Type B pancreatic cell (in vitro differentiated cells): ENCODE results near the gene TUBB4A. TPM values are rescaled to one million over a fixed set of nuclear protein-coding genes. Genes with fewer than 3 reads are reported as not detected.

Experiments used
- DNase-seq: peaks from one replicate; pipeline ENCODE4 v3.0.0; 2021; ENCODE audit warnings: mixed read lengths; ENCODE audit not compliant: unreplicated experiment; ENCODE audit errors: extremely low spot score
- H3K27ac Mint-ChIP-seq: 2 replicates; pipeline ENCODE4 v1.8.0; 2021; ENCODE audit warnings: mild to moderate bottlenecking, mixed read lengths
- H3K27me3 Mint-ChIP-seq: 2 replicates; pipeline ENCODE4 v1.8.0; 2021; ENCODE audit warnings: mixed read lengths
- H3K36me3 Mint-ChIP-seq: 2 replicates; pipeline ENCODE4 v1.8.0; 2021; ENCODE audit warnings: mixed read lengths
- H3K4me1 Mint-ChIP-seq: one replicate; pipeline ENCODE4 v1.8.0; 2021; ENCODE audit warnings: mixed read lengths; ENCODE audit not compliant: unreplicated experiment
- H3K4me3 Mint-ChIP-seq: 2 replicates; pipeline ENCODE4 v1.8.0; 2021; ENCODE audit warnings: mild to moderate bottlenecking, mixed read lengths
- H3K9me3 Mint-ChIP-seq: 2 replicates; pipeline ENCODE4 v1.8.0; 2021; ENCODE audit warnings: mixed read lengths
- total RNA-seq: library from RNA; stranded (reverse); gene quantifications from 2 replicates; pipeline ENCODE4 v1.2.1, GENCODE V29; 2021; ENCODE audit warnings: low replicate concordance
- TF ChIP-seq, protein P1 (sequence below): fragments of 200-600 bp; sonication (generic); conservative IDR thresholded peaks from 2 replicates; pipeline ENCODE4 v1.5.0; 2021; ENCODE audit warnings: antibody characterized with exemption, mild to moderate bottlenecking

The TUBB4A gene
- total RNA-seq, 1 donor from 2014 or later, result 10.9 TPM

DNA sequence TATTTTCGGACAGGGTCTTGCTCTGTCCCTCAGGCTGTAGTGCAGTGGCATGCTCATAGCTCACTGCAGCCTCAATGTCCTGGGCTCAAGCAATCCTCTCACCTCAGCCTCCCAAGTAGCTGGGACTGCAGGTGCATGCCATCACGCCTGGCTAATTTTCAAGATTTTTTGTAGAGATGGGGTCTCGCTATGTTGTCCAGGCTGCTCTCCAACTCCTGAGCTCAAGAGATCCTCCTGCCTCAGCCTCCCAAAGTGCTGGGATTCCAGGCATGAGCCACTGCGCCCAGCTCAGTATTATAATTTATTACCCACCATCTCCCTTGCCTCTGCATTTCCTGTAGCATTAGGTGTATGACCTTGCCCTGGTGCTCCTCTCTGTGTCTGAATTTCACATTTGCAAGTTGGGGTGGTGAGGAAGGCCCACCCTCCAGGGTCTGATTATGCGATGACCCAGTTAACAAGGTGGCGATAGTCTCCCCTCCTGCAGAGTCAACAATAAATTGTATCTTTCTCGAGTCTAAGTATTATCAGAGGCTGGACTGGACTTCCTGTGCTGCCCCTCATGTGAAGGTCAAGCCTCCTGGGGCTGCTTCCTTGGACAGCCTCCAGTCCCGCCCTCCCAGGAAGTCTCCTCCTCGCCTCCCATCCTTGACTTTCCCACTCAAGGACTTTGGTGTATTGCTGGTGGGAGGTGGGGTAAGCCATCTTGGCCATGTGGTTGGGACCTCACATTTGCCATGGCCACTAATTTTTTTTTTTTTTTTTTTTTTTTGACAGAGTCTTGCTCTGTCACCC, 1.5 kb upstream of the TUBB4A start:
- Mint-ChIP-seq H3K4me3 (no peak overlapping the region), H3K27me3 (peaks cover 38% of the 10 kb centered on the region), H3K4me1 (no peaks in the 10 kb centered on the region), H3K36me3 (no peaks in the 10 kb centered on the region), H3K9me3 (no peaks in the 10 kb centered on the region), H3K27ac (no peak overlapping the region)
- TF ChIP-seq, protein P1, sequence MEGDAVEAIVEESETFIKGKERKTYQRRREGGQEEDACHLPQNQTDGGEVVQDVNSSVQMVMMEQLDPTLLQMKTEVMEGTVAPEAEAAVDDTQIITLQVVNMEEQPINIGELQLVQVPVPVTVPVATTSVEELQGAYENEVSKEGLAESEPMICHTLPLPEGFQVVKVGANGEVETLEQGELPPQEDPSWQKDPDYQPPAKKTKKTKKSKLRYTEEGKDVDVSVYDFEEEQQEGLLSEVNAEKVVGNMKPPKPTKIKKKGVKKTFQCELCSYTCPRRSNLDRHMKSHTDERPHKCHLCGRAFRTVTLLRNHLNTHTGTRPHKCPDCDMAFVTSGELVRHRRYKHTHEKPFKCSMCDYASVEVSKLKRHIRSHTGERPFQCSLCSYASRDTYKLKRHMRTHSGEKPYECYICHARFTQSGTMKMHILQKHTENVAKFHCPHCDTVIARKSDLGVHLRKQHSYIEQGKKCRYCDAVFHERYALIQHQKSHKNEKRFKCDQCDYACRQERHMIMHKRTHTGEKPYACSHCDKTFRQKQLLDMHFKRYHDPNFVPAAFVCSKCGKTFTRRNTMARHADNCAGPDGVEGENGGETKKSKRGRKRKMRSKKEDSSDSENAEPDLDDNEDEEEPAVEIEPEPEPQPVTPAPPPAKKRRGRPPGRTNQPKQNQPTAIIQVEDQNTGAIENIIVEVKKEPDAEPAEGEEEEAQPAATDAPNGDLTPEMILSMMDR, result no peak
- DNase-seq, result no peak

DNA sequence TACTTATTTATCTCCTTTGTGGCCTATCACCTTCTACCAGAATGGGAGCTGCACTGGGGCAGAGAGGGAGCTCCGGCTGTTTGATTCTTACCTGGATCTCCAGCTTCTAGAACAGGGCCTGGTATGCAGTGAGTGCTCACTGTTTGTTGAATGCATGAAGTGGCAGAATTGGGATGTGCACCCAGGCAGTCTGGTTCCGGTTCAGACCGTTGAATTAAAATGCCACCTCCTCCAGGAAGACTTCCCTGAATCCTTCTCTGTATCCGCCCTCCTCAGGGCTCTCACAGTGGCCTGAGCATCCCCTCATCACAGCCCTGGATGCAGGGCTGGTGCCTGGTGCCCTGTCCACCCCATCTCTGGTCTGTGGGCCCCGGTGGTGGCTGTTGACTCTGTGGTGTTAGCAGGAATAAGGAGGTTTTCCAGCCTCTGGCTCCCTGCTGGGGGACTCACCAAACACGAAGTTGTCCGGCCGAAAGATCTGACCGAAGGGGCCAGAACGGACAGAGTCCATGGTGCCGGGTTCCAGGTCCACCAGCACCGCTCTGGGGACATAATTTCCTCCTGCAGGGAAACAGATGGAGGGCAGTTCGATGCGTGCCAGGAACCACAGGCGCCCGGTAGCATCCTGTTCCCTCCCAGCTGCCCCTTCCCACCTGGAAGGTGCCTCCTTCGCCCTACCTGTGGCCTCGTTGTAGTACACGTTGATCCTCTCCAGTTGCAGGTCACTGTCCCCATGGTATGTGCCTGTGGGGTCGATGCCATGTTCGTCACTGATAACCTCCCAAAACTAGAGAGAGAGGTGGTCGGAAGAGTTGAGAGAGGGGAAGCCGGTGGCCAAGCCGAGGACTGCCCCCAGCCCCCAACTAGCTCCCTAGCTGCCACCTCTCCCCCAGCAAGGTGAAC, 1.0 kb downstream of the TUBB4A start:
- no peaks in the 10 kb centered on the region for H3K4me1 Mint-ChIP-seq
- TF ChIP-seq, protein P1, result no peak
- H3K36me3 Mint-ChIP-seq, result no peaks in the 10 kb centered on the region
- H3K9me3 Mint-ChIP-seq, result no peaks in the 10 kb centered on the region
- H3K27me3 Mint-ChIP-seq, result peaks cover 43% of the 10 kb centered on the region
- no peak for DNase-seq
- peak overlapping the region; percentile 85 for H3K4me3 Mint-ChIP-seq
- no peak overlapping the region for H3K27ac Mint-ChIP-seq

DNA sequence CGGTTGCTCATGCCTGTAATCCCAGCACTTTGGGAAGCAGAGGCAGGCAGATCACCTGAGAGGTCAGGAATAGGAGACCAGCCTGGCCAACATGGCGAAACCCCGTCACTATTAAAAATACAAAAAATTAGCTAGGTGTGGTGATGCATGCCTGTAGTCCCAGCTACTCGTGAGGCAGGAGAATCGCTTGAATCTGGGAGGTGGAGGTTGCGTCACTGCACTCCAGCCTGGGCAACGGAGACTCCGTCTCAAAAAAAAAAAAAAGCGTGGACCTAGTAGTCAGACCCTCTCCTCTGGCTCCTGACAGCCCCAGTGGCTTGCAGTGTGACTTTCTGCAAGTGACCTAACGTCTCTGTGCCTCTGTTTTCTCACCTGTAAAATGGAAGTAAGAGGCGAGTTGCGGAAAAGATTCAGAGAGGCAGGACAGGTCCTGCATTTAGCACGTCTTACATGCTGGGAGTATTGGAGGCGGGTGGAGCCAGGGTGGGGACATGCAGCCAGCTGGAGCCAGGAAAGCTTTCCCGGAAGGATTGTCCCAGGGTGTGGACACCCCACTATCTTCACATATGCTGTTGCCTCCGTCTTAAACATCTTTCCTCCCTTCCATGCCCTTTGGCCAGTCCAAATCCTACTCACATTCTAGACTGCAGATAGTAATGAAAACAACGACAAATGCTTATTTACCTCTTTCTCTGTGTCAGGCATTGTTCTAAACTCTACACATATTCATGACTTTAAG, 2.9 kb downstream of the TUBB4A start:
- Mint-ChIP-seq H3K9me3 (no peaks in the 10 kb centered on the region), H3K36me3 (no peaks in the 10 kb centered on the region), H3K27ac (no peak overlapping the region), H3K4me1 (no peaks in the 10 kb centered on the region), H3K27me3 (peaks cover 43% of the 10 kb centered on the region), H3K4me3 (no peak overlapping the region)
- no peak for DNase-seq
- TF ChIP-seq, protein P1, result no peak

DNA sequence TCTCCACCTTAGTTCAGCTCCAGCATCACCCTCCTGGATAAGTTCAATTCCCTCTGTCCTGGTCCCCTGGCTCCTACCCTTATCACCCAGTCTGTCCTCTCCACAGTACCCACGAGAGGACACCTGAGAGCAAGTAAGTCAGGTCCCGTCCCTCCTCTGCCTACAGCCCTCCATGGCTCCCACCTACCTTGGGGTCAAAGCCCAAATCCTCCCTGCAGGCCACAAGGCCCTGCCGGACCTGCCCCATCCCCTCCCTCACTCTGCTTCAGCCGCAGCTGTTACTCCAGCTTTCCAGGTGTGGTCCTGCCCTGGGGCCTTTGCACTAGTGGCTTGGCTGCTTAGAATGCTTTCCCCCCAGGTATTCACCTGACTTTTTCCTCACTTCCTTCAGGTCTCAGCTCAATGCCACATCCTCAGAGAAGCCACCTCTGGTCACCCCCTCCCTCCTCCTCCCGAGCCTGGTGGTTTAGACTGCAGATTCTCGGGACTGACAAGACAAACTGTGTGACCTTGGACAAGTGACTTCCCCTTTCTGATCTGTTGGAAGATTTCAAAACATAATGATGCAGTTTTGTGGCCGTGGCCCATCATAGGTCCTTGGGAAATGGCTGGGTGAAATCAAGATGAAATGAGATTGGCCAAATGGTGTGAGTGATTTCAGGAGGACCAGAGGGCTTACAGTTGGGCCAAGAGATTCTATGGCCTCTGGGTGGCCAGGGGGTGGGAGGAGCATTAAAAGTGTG, 3.6 kb downstream of the TUBB4A start:
- H3K4me3 Mint-ChIP-seq, result no peak overlapping the region
- TF ChIP-seq, protein P1, result no peak
- H3K9me3 Mint-ChIP-seq, result no peaks in the 10 kb centered on the region
- no peak for DNase-seq
- no peaks in the 10 kb centered on the region for H3K36me3 Mint-ChIP-seq
- H3K27ac Mint-ChIP-seq, result no peak overlapping the region
- H3K27me3 Mint-ChIP-seq, result peaks cover 39% of the 10 kb centered on the region
- H3K4me1 Mint-ChIP-seq, result no peaks in the 10 kb centered on the region

DNA sequence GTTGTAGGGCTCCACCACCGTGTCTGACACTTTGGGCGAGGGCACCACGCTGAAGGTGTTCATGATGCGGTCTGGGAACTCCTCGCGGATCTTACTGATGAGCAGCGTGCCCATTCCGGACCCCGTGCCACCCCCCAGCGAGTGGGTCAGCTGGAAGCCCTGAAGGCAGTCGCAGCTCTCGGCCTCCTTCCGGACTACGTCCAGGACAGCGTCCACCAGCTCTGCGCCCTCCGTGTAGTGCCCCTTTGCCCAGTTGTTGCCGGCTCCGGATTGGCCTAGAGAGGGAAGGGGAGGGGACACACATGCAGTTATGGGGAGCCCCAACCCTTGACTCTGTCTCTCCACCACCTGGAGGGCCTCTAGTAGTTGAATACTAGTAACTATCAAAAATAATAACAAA, 6.2 kb downstream of the TUBB4A start:
- Mint-ChIP-seq H3K36me3 (no peaks in the 10 kb centered on the region), H3K4me3 (no peak overlapping the region), H3K4me1 (no peaks in the 10 kb centered on the region), H3K9me3 (peaks cover 4% of the 10 kb centered on the region), H3K27ac (no peak overlapping the region), H3K27me3 (peaks cover 25% of the 10 kb centered on the region)
- DNase-seq, result no peak
- TF ChIP-seq, protein P1, result no peak
